Upper lobe of right lung (tissue), 1 donor: ENCODE measurements around the gene GPS2. TPM values are rescaled to one million over a fixed set of nuclear protein-coding genes. Genes with fewer than 3 reads are reported as not detected.

Experiments used
- ATAC-seq: fragments of 200-7000 bp; cut with Tn5 transposase; one replicate; pipeline ENCODE4 v1.9.1; 2020; ENCODE audit warnings: mild to moderate bottlenecking, moderate library complexity
- DNase-seq: peaks from one replicate; pipeline ENCODE4 v3.0.0-alpha.2; 2020
- H3K27ac ChIP-seq: fragments of 200-600 bp; one replicate; pipeline ENCODE4 v1.8.0; 2022
- H3K27me3 ChIP-seq: fragments of 200-600 bp; one replicate; pipeline ENCODE4 v1.8.0; 2022; ENCODE audit warnings: mild to moderate bottlenecking
- H3K36me3 ChIP-seq: fragments of 200-600 bp; one replicate; pipeline ENCODE4 v1.8.0; 2022
- H3K4me1 ChIP-seq: fragments of 200-600 bp; one replicate; pipeline ENCODE4 v1.8.0; 2022
- H3K4me3 ChIP-seq: fragments of 200-600 bp; one replicate; pipeline ENCODE4 v1.8.0; 2022; ENCODE audit warnings: mild to moderate bottlenecking
- H3K9me3 ChIP-seq: fragments of 200-600 bp; one replicate; pipeline ENCODE4 v1.8.0; 2022
- CTCF ChIP-seq: fragments of 200-600 bp; IDR thresholded peaks from one replicate; pipeline ENCODE4 v1.8.0; 2022; ENCODE audit warnings: antibody characterized with exemption
- intact Hi-C: fragments of 100-400 bp; cut with DNase I; formaldehyde crosslinking; loops from one replicate; pipeline ENCODE4 v1.11.0; 2022
- total RNA-seq: library from RNA; stranded (reverse); fragmentation: NEBNext Ultra II Directional; extraction: Animal tissue kit (Norgen Biotek cat#: 25700); gene quantifications from one replicate; pipeline ENCODE4 v1.2.1, GENCODE V29; 2021
- donor health status: DM: no; HTN: yes; CAD: no; lungs with severe emphysema.

GPS2 gene
- total RNA-seq, 1 donor from 2014 or later: 62.9 TPM

GRCh38 chr17:7356072-7356549 is 41.0 kb upstream of the GPS2 start:
- Histone ChIP-seq H3K27me3 (no peaks in the 10 kb centered on the region), H3K4me1 (peaks cover 25% of the 10 kb centered on the region), H3K9me3 (no peaks in the 10 kb centered on the region), H3K36me3 (no peaks in the 10 kb centered on the region), H3K27ac (no peak overlapping the region), H3K4me3 (no peak overlapping the region)
- TF ChIP-seq CTCF: peak; percentile 91
- ATAC-seq (peak; percentile 71), DNase-seq (peak; percentile 94)
- intact Hi-C loops: no loop called here

- Histone ChIP-seq H3K4me1 (peaks cover 25% of the 10 kb centered on the region), H3K36me3 (no peaks in the 10 kb centered on the region), H3K27me3 (no peaks in the 10 kb centered on the region), H3K9me3 (no peaks in the 10 kb centered on the region), H3K27ac (no peak overlapping the region), H3K4me3 (no peak overlapping the region)
- TF ChIP-seq CTCF: no peak
- no peak for ATAC-seq
- intact Hi-C loops: no loop called here
- no peak for DNase-seq
These were observed 40.4 kb upstream of the GPS2 start for GRCh38 chr17:7355573-7355972.

- ATAC-seq (no peak), DNase-seq (peak; percentile 67)
- peaks cover 25% of the 10 kb centered on the region for H3K4me1 ChIP-seq
- no peak within 1 kb of the TSS for H3K27ac ChIP-seq
- intact Hi-C loops: no loop called here
- no peaks in the 10 kb centered on the region for H3K27me3 ChIP-seq
- H3K9me3 ChIP-seq: no peaks in the 10 kb centered on the region
- H3K36me3 ChIP-seq: no peaks in the 10 kb centered on the region
- H3K4me3 ChIP-seq: no peak within 1 kb of the TSS
- no peak for TF ChIP-seq CTCF
These were observed 39.9 kb upstream of the GPS2 start, which contains the start of gene TMEM95 for GRCh38 chr17:7355053-7355452. TSS of gene TMEM95 (plus strand) at chr17:7355156. CDS start at chr17:7355205, 49 bp downstream.

GRCh38 chr17:7354262-7354843 is 39.2 kb upstream of the GPS2 start:
- intact Hi-C loops: no loop called here
- Histone ChIP-seq H3K27me3 (no peaks in the 10 kb centered on the region), H3K9me3 (no peaks in the 10 kb centered on the region), H3K4me1 (peaks cover 32% of the 10 kb centered on the region), H3K27ac (no peak overlapping the region), H3K36me3 (no peaks in the 10 kb centered on the region), H3K4me3 (no peak overlapping the region)
- ATAC-seq (no peak), DNase-seq (no peak)
- no peak for TF ChIP-seq CTCF

- Histone ChIP-seq H3K4me3 (peak overlapping the region; percentile 94), H3K9me3 (no peaks in the 10 kb centered on the region), H3K4me1 (peaks cover 33% of the 10 kb centered on the region), H3K27me3 (no peaks in the 10 kb centered on the region), H3K36me3 (no peaks in the 10 kb centered on the region), H3K27ac (no peak overlapping the region)
- ATAC-seq (no peak), DNase-seq (peak; percentile 70)
- intact Hi-C loops: no loop called here
- TF ChIP-seq CTCF: no peak
These were observed 37.9 kb upstream of the GPS2 start for GRCh38 chr17:7352910-7353635.
